Neural cell (in vitro differentiated cells): ENCODE measurements around the gene CRYGD.

Source experiments
- CTCF ChIP-seq: fragments of 450-650 bp; IDR thresholded peaks from 2 replicates; pipeline ENCODE4 v1.5.1; 2014; ENCODE audit warnings: antibody characterized with exemption, mild to moderate bottlenecking, moderate library complexity; ENCODE audit not compliant: poor library complexity, severe bottlenecking
- EZH2 ChIP-seq: fragments of 200-600, 300-800 bp; shearing (Covaris generic), sonication (generic); IDR thresholded peaks from 2 replicates; pipeline ENCODE4 v1.6.1; 2014; ENCODE audit warnings: antibody characterized with exemption, low read length, borderline replicate concordance, mild to moderate bottlenecking; ENCODE audit not compliant: insufficient read depth, poor library complexity, severe bottlenecking
- POLR2AphosphoS5 ChIP-seq: IDR thresholded peaks from 2 replicates; pipeline ENCODE4 v1.6.1; 2012

DNA sequence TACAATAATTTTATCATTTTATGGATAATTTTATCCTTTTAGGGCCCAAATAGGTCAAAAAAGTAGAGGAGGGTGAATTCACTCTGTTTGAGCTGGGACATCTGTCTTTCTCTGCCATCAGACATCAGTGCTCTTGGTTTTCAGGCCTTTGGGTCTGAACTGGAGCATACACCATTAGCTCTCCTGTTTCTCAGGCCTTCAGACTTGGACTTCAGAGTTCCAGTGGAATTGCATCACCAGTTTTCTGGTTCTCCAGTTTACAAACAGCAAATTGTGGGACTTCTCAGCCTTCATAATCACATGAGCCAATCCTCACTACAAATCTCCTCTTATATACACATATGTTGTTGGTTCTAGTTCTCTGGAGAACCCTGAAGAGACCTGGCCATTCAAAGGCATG lies 33.9 kb downstream of the CRYGD start:
- TF ChIP-seq POLR2AphosphoS5 (no peak), CTCF (no peak), EZH2 (no peak)
